Lower leg skin (tissue), 3 donors: ENCODE data around the gene AJAP1.

Experiments
- CTCF ChIP-seq, 3 donors: fragments of 450-650 bp; IDR thresholded peaks; one replicate each; pipeline ENCODE4 v1.5.1; 2016; ENCODE audit warnings: antibody characterized with exemption in 3 of 3, mild to moderate bottlenecking in 3 of 3, moderate library complexity in 2 of 3
- POLR2A ChIP-seq, 2 donors: fragments of 450-650 bp; IDR thresholded peaks; one replicate each; pipeline ENCODE4 v1.6.1; 2016 to 2017; ENCODE audit warnings: antibody characterized with exemption in 2 of 2, mild to moderate bottlenecking in 1 of 2, moderate library complexity in 1 of 2

DNA sequence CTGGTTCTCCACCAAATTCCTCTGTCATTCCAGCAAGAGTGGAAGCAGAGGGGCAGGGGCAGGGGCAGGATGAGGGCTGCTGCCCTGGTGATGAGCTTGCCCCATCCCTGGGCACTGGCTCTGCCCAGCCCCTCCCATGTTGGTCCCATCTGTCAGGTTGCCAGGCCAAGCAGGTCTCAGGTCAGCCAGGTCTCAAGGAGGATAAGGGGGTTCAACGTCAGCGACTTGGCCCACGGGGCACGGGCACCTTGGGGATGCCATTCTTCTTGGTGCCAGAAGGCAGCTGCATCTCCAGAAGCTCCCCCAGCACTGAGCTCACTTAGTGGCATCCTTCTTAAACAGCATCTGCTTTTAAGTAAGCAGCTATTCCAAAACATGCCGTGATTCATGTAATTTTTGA lies 133.1 kb downstream of the AJAP1 start:
- no peak for TF ChIP-seq CTCF (IDR thresholded peaks at IDR 0.05)
- TF ChIP-seq POLR2A (IDR thresholded peaks at IDR 0.05): no peak
